Measurements from ENCODE around the gene MAGEA6.

- TF ChIP-seq CTCF (IDR thresholded peaks at IDR 0.05) (no peak), POLR2A (IDR thresholded peaks at IDR 0.05) (no peak)
Measured at GRCh38 chrX:152817078-152817764, 47.7 kb upstream of the MAGEA6 start.
